Heart right ventricle (tissue), 16 donors: ENCODE data around the gene PCSK2. TPM values are rescaled to one million over a fixed set of nuclear protein-coding genes. Genes with fewer than 3 reads are reported as not detected.

Source experiments
- ATAC-seq, 8 donors: fragments of 200-7000 bp; cut with Tn5 transposase; one replicate each; pipeline ENCODE4 v1.9.1; 2020; ENCODE audit warnings: mild to moderate bottlenecking in 8 of 8, moderate library complexity in 8 of 8, moderate number of reproducible peaks in 1 of 8
- DNase-seq, 2 donors: peaks; one replicate each; pipeline ENCODE4 v3.0.0-alpha.2; 2020
- H3K27ac ChIP-seq, 10 donors: fragments of 200-600 bp; sonication (generic) in 2 of 10; one replicate each; pipeline versions ENCODE4 v1.5.0 to v1.8.0; 2020 to 2022; ENCODE audit warnings: mild to moderate bottlenecking in 3 of 10
- H3K27me3 ChIP-seq, 7 donors: fragments of 200-600 bp; one replicate each; pipeline ENCODE4 v1.8.0; 2021 to 2022; ENCODE audit warnings: mild to moderate bottlenecking in 2 of 7
- H3K36me3 ChIP-seq, 9 donors: fragments of 200-600 bp; sonication (generic) in 1 of 9; one replicate each; pipeline versions ENCODE4 v1.5.0 to v1.8.0; 2020 to 2022; ENCODE audit warnings: mild to moderate bottlenecking in 2 of 9
- H3K4me1 ChIP-seq, 9 donors: fragments of 200-600 bp; sonication (generic) in 1 of 9; one replicate each; pipeline versions ENCODE4 v1.5.0 to v1.8.0; 2020 to 2022; ENCODE audit warnings: mild to moderate bottlenecking in 4 of 9
- H3K4me3 ChIP-seq, 10 donors: fragments of 200-600 bp; sonication (generic) in 2 of 10; one replicate each; pipeline versions ENCODE4 v1.5.0 to v1.8.0; 2020 to 2022; ENCODE audit warnings: mild to moderate bottlenecking in 7 of 10, moderate library complexity in 2 of 10
- H3K9me3 ChIP-seq, 11 donors: fragments of 200-600 bp in 10 of 11; sonication (generic) in 2 of 11; one replicate each; pipeline versions ENCODE4 v1.5.0 to v1.8.0; 2013 to 2022; ENCODE audit warnings: mild to moderate bottlenecking in 2 of 11, control low read depth in 1 of 11, moderate library complexity in 1 of 11
- CTCF ChIP-seq, 9 donors: fragments of 200-600 bp; sonication (generic) in 2 of 9; IDR thresholded peaks; one replicate each; pipeline versions ENCODE4 v1.5.0 to v1.8.0; 2021 to 2022; ENCODE audit warnings: antibody characterized with exemption in 9 of 9, mild to moderate bottlenecking in 5 of 9, moderate library complexity in 1 of 9
- WGBS, 2 donors: extraction: QIAGEN DNeasy Blood & Tissue Kit; methylation state at CpG; one replicate each; pipeline ENCODE4 v1.1.7; 2013; ENCODE audit warnings: inconsistent platforms in 1 of 2; 5-methylcytosine and 5-hydroxymethylcytosine counted together
- intact Hi-C, 10 donors: fragments of 100-400 bp; cut with DNase I; formaldehyde crosslinking; loops; one replicate each; pipeline versions ENCODE4 v1.11.1 to v1.14.2; 2022
- polyA plus RNA-seq, 2 donors: library from polyadenylated mRNA; stranded (reverse); fragments of 200-250 nt; gene quantifications; one replicate each; pipeline ENCODE4 v1.2.3, GENCODE V29; 2013
- total RNA-seq, 10 donors: library from RNA; stranded (reverse); fragmentation: NEBNext Ultra II Directional in 3 of 10; extraction: Animal tissue kit (Norgen Biotek cat#: 25700) in 3 of 10; gene quantifications; one replicate each; pipeline versions ENCODE4 v1.2.1 to v1.2.4, GENCODE V29; 2021 to 2023
- donor health status: Arrhythmogenic right ventricular cardiomyopathy.
- donor health status: ischemic (EF 13 %, LVEDD 7.1; RV severe dilation, severe dysfunction).
- donor health status: healthy with polysubstance abuse.
- donor health status: DM: no; HTN: yes; CAD: no.
- donor health status: DM: no; HTN: no; CAD: no.
- donor health status: ischemic (EF 25% LVEDD 6.9; RV normal size, moderate dysfunction).
- donor health status: ischemic (EF 25% LVEDD 5.7; RV mildly dilated, moderate dysfunction).
- donor health status: healthy.
- donor health status: DM: yes; HTN: yes; CAD: no.
- donor health status: Ischemic cardiomyopathy.
- donor health status: ischemic (EF 35%, LVEDD 5.7; RV mildly dilated, moderate dysfunction).
- donor health status: nonischemic (EF 11% LVEDD 7.7; RV severe dilation, severe dysfunction).
- donor health status: DM: yes; HTN: yes; CAD: no.
- donor health status: PGD.
- donor health status: ischemic (EF 29% LVEDD 5.4; RV normal size, mild dysfunction).
- donor health status: nonischemic (EF 23%, LVEDD 6.1; RV moderate dilation, normal function).

Gene PCSK2
- total and polyA plus RNA-seq, 12 donors: 0.09 to 1.4 (median 0.66) TPM; not detected in 1

GRCh38 chr20:17381724-17382123, 154.9 kb downstream of the PCSK2 start:
- Histone ChIP-seq H3K9me3 (no peaks in the 10 kb centered on the region), H3K4me3 (no peak overlapping the region), H3K27me3 (peaks cover 0 to 5% (median 0%) of the 10 kb centered on the region in 7 donors), H3K27ac (no peak overlapping the region), H3K36me3 (no peaks in the 10 kb centered on the region), H3K4me1 (no peaks in the 10 kb centered on the region)
- intact Hi-C loops: no loop called here
- TF ChIP-seq CTCF (IDR thresholded peaks at IDR 0.05): no peak
- ATAC-seq (no peak), DNase-seq (no peak)
- WGBS, 2 donors: 80 to 82% methylated on average over 4 of the region's 4 CpGs

DNA sequence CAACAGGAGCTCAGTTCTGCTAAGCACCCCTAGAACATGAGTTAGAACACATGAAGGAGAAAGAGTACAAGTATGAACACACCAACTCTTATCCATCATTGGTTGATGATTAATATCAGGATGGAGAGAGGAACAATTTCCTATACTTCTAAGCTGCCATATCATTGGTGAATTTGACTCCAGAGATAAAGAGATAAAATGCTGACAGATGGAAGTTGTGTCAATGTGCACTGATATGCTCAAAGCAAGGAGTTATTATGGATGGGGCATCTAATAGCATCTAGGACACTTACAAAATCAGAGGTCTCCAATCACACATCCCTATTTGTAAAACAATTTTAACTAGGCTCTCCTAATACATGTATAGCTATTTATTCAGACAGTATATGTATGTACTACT, 159.0 kb downstream of the PCSK2 start:
- intact Hi-C loops: no loop called here
- Histone ChIP-seq H3K9me3 (no peaks in the 10 kb centered on the region), H3K4me1 (no peaks in the 10 kb centered on the region), H3K27me3 (peaks cover 0 to 5% (median 0%) of the 10 kb centered on the region in 7 donors), H3K4me3 (no peak overlapping the region), H3K36me3 (no peaks in the 10 kb centered on the region), H3K27ac (no peak overlapping the region)
- DNase-seq (no peak), ATAC-seq (no peak)
- TF ChIP-seq CTCF (IDR thresholded peaks at IDR 0.05): no peak

GRCh38 chr20:17390655-17391054, 163.8 kb downstream of the PCSK2 start:
- DNase-seq: no peak
- intact Hi-C loops: loop anchor here in 1 of 10 donors (5.0 kb wide), 1 partner anchor 1272 kb away; no protein-coding TSS in a partner anchor
- no peaks in the 10 kb centered on the region for H3K4me1 ChIP-seq
- 81 to 83% methylated on average over 5 of the region's 5 CpGs for WGBS, 2 donors
- H3K36me3 ChIP-seq: no peaks in the 10 kb centered on the region
- H3K27ac ChIP-seq: no peak overlapping the region
- H3K27me3 ChIP-seq: peaks cover 0 to 3% (median 0%) of the 10 kb centered on the region in 7 donors
- no peak for TF ChIP-seq CTCF (IDR thresholded peaks at IDR 0.05)
- no peak for ATAC-seq
- no peak overlapping the region for H3K4me3 ChIP-seq
- H3K9me3 ChIP-seq: no peaks in the 10 kb centered on the region

DNA sequence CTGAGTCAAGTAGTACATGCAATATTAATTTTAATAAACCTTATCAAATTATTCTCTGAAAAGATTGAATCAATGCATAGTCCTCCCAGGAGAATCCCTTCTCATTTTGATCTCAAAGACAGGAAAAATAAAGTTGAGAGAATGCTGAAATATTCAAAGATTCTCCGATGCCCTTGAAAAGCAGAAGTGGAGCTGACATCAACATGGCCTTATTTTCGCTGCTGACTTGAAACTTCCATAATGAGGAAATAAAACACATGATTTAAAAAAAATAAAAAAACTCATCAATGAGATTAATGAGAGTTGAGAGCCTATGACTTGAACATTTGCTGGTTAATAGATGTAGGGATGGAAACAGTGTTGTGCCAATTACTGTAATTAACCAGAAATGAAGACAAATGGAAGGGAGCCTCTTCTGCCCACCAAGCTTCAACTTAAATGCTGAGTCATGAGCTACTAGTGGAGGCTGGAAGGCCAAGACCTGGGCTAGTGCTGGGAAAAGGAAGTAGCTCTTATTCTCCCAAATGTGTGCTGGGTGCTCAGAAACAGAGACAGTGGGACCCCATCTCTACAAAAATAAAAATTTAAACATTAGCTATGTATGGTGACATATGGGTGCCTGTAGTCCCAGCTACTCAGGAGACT, 164.4 kb downstream of the PCSK2 start:
- Histone ChIP-seq H3K9me3 (no peaks in the 10 kb centered on the region), H3K27ac (no peak overlapping the region), H3K4me3 (no peak overlapping the region), H3K36me3 (no peaks in the 10 kb centered on the region), H3K27me3 (peaks cover 0 to 8% (median 0%) of the 10 kb centered on the region in 7 donors), H3K4me1 (no peaks in the 10 kb centered on the region)
- WGBS, 2 donors: 82 to 87% methylated on average over 2 of the region's 2 CpGs
- DNase-seq (no peak), ATAC-seq (no peak)
- intact Hi-C loops: loop anchor here in 1 of 10 donors (5.0 kb wide), 1 partner anchor 1271 kb away; no protein-coding TSS in a partner anchor
- no peak for TF ChIP-seq CTCF (IDR thresholded peaks at IDR 0.05)
